Stimulated activated CD8-positive, alpha-beta memory T cell treated with anti-CD3 and anti-CD28 coated beads, Interleukin-15, amount 100 ng/mL, for 4 hours (primary cell): ENCODE data around the gene DYNC2I2.
"Not testable (repeated sequence)": the region's sequence is repeated elsewhere in the genome, so short reads cannot be mapped to it uniquely, and the experiment has no call there.

Source experiments
- DNase-seq, 2 donors: peaks; one replicate each; pipeline ENCODE4 v3.0.0-alpha.2; 2020; ENCODE audit warnings: low read depth in 2 of 2

Gene DYNC2I2

GRCh38 chr9:128685636-128686489, 29.2 kb upstream of the DYNC2I2 start:
- DNase-seq: peak in 1 of 2 donors; percentile 37

- peak; percentile 42 to 56 for DNase-seq
Measured at GRCh38 chr9:128684325-128685199, 27.9 kb upstream of the DYNC2I2 start.

GRCh38 chr9:128684065-128684324, 27.3 kb upstream of the DYNC2I2 start:
- DNase-seq: no peak

GRCh38 chr9:128683340-128684064, 26.9 kb upstream of the DYNC2I2 start:
- DNase-seq: no peak

- DNase-seq: no peak
Measured at GRCh38 chr9:128677794-128678193, 21.1 kb upstream of the DYNC2I2 start.

GRCh38 chr9:128675382-128675781, 18.7 kb upstream of the DYNC2I2 start:
- DNase-seq: no peak

GRCh38 chr9:128669786-128670185, 13.1 kb upstream of the DYNC2I2 start:
- DNase-seq: no peak

GRCh38 chr9:128666481-128666941, 9.9 kb upstream of the DYNC2I2 start:
- not testable (repeated sequence) for DNase-seq

- no peak for DNase-seq
Measured at GRCh38 chr9:128657796-128658195, 1.1 kb upstream of the DYNC2I2 start.

- no peak for DNase-seq
Measured at GRCh38 chr9:128657344-128657704, 677 bp upstream of the DYNC2I2 start.

GRCh38 chr9:128654481-128654880, 2.2 kb downstream of the DYNC2I2 start:
- DNase-seq: no peak

- no peak for DNase-seq
Measured at GRCh38 chr9:128653908-128654307, 2.7 kb downstream of the DYNC2I2 start.

GRCh38 chr9:128651798-128652197, 4.8 kb downstream of the DYNC2I2 start:
- no peak for DNase-seq

GRCh38 chr9:128648206-128648605, 8.4 kb downstream of the DYNC2I2 start:
- peak; percentile 41 to 47 for DNase-seq

GRCh38 chr9:128643519-128644300, 12.9 kb downstream of the DYNC2I2 start:
- DNase-seq: no peak

GRCh38 chr9:128642675-128643245, 13.9 kb downstream of the DYNC2I2 start:
- DNase-seq: no peak

GRCh38 chr9:128640603-128641002, 16.0 kb downstream of the DYNC2I2 start:
- DNase-seq: no peak

GRCh38 chr9:128638580-128638979, 18.1 kb downstream of the DYNC2I2 start:
- DNase-seq: no peak

GRCh38 chr9:128637656-128638055, 19.0 kb downstream of the DYNC2I2 start:
- DNase-seq: no peak

- no peak for DNase-seq
Measured at GRCh38 chr9:128636556-128637530, 19.8 kb downstream of the DYNC2I2 start.
